BJ (cell line): ENCODE measurements around the gene CRKL. TPM values are rescaled to one million over a fixed set of nuclear protein-coding genes. Genes with fewer than 3 reads are reported as not detected.

ENCODE experiments used
- CTCF ChIA-PET: fragments of 350-600 bp; formaldehyde crosslinking; extraction: SDS; loops from one replicate; lab custom pipeline; 2021; ENCODE audit warnings: antibody characterized with exemption, inconsistent platforms; lab: Yijun Ruan, JAX
- POLR2A ChIA-PET: fragments of 300-600 bp; sonication (Branson Sonifier 250); formaldehyde crosslinking; extraction: SDS; loops from one replicate; lab custom pipeline; 2021; ENCODE audit warnings: antibody characterized with exemption; lab: Charles Lee
- DNase-seq: peaks from one replicate; pipeline ENCODE4 v3.0.0-alpha.2; 2011; ENCODE audit warnings: low read depth
- H3K27me3 ChIP-seq: 2 replicates; pipeline ENCODE4 v1.6.0; 2011; ENCODE audit warnings: low read length; ENCODE audit not compliant: control insufficient read depth, insufficient read depth
- H3K36me3 ChIP-seq: 2 replicates; pipeline ENCODE4 v1.5.1; 2011; ENCODE audit warnings: low read length; ENCODE audit not compliant: control insufficient read depth, insufficient read depth
- H3K4me3 ChIP-seq: 2 replicates; pipeline ENCODE4 v1.5.1; 2011; ENCODE audit warnings: low read depth, mild to moderate bottlenecking, control low read depth, low read length
- polyA plus RNA-seq: library from polyadenylated mRNA; depleted of rRNA; stranded (reverse); fragments of >200 nt; gene quantifications from 2 replicates; pipeline ENCODE4 v1.2.3, GENCODE V29; 2011
- TF ChIP-seq, protein P1 (sequence below): IDR thresholded peaks from 2 replicates; pipeline ENCODE4 v1.5.1; 2011; ENCODE audit warnings: low read depth, mild to moderate bottlenecking, control low read depth, inconsistent platforms, low read length, moderate library complexity; ENCODE audit not compliant: insufficient read depth

CRKL gene
- polyA plus RNA-seq, 1 experiment: 14.7 TPM

DNA sequence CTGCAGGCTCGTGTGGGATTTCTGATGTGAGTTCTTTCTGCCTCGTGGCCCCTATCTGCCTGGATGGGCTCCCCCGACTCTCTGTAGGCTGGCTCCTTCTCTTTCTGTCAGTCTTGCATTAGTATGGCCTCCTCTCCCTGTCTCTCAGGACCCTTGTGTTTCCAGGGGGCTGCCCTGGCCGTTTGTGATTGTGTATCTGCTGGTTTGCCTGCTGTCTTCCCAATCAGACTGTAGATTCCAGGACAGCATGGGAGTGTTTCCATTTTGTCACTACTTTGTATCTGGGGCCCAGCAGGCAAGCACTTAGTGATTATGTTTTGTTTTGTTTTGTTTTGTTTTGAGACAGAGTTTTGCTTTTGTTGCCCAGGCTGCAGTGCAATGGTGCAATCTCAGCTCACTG is 32.8 kb upstream of the CRKL start:
- H3K27me3 ChIP-seq: no peaks in the 10 kb centered on the region
- POLR2A ChIA-PET: no interaction called here
- CTCF ChIA-PET: interaction anchor here (1.1 to 2.6 kb wide), 7 partner anchors 10 to 126 kb away, joined by 3 to 36 read pairs (median 18); partner anchors contain the start of gene CRKL
- no peak overlapping the region for H3K4me3 ChIP-seq
- H3K36me3 ChIP-seq: peaks cover 12% of the 10 kb centered on the region
- TF ChIP-seq, protein P1, sequence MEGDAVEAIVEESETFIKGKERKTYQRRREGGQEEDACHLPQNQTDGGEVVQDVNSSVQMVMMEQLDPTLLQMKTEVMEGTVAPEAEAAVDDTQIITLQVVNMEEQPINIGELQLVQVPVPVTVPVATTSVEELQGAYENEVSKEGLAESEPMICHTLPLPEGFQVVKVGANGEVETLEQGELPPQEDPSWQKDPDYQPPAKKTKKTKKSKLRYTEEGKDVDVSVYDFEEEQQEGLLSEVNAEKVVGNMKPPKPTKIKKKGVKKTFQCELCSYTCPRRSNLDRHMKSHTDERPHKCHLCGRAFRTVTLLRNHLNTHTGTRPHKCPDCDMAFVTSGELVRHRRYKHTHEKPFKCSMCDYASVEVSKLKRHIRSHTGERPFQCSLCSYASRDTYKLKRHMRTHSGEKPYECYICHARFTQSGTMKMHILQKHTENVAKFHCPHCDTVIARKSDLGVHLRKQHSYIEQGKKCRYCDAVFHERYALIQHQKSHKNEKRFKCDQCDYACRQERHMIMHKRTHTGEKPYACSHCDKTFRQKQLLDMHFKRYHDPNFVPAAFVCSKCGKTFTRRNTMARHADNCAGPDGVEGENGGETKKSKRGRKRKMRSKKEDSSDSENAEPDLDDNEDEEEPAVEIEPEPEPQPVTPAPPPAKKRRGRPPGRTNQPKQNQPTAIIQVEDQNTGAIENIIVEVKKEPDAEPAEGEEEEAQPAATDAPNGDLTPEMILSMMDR: no peak
- no peak for DNase-seq

DNA sequence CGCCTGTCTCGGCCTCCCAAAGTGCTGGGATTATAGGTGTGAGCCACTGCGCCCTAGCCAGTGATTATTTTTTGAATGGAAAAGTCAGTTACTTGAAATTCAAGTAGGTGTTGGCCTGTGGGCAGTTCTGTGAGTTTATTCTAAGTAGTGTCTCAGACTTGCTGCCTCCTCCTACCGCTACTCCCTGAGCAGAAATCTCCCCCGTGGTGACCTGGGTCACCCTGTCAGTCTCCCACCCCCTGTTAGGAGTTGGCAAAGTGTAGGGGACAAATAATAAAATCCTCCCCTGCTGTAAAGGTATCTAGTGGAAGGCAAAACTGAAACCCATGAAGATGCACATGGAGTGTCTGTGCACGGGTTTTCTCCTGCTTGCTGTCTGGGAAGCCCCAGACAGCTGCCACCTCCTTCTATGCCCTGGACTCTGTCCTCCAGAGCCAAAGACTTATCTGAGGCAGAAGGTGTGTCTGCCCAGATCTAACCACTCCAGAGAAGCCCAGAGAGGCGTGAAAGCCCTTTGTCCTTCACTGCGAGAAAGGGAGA is 32.1 kb upstream of the CRKL start:
- POLR2A ChIA-PET: interaction anchor here (0.5 kb wide), 1 partner anchor 72 kb away, joined by 9 read pairs; no protein-coding TSS in a partner anchor
- TF ChIP-seq, protein P1: no peak
- Histone ChIP-seq H3K36me3 (peaks cover 12% of the 10 kb centered on the region), H3K27me3 (no peaks in the 10 kb centered on the region), H3K4me3 (no peak overlapping the region)
- no peak for DNase-seq
- CTCF ChIA-PET: interaction anchor here (0.6 to 2.6 kb wide), 37 partner anchors 10 to 143 kb away, joined by 3 to 36 read pairs (median 4); partner anchors contain the start of genes CRKL and THAP7

DNA sequence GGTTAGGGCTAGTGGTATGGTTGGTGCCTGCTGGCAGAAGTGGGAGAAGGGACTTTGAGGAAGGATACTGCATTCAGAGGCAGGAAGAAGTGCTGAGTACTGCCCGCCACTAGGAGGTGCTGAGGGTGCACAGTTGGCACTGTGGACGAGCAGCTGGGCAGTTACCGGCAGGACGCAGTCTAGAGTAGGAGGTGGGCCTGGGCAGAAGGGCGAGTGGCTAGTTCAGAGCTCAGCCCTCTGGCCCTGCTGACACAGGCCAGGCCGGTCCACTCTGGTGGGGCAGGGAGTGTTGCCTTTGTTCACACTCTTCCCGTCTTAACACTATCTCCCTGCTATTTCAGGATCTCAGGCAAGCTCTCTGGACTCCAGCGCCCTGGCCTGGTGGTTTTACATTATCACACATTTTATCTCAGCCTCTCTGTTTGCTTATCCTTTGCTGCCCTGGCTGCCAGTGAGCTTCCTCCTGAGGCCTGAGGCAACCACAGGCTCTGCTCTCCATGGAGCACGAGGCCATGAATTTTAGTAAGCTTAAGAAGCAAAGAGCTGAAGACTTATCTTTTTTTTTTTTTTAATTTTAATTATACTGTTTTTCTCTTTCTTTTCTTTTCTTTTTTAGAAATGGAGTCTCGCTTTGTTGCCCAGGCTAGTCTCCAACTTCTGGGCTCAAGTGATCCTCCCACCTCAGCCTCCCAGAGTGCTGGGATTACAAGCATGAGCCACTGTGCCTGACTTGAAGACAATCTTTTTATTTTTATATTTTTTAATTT is 31.5 kb upstream of the CRKL start:
- Histone ChIP-seq H3K27me3 (no peaks in the 10 kb centered on the region), H3K4me3 (no peak overlapping the region), H3K36me3 (peaks cover 12% of the 10 kb centered on the region)
- DNase-seq: peak; percentile 12
- TF ChIP-seq, protein P1: peak; percentile 98
- CTCF ChIA-PET: interaction anchor here (0.6 to 2.6 kb wide), 46 partner anchors 9 to 322 kb away, joined by 3 to 36 read pairs (median 4); partner anchors contain the start of genes CRKL and THAP7
- POLR2A ChIA-PET: interaction anchor here (0.5 to 0.6 kb wide), 2 partner anchors 16 to 71 kb away, joined by 7 to 9 read pairs; no protein-coding TSS in a partner anchor

DNA sequence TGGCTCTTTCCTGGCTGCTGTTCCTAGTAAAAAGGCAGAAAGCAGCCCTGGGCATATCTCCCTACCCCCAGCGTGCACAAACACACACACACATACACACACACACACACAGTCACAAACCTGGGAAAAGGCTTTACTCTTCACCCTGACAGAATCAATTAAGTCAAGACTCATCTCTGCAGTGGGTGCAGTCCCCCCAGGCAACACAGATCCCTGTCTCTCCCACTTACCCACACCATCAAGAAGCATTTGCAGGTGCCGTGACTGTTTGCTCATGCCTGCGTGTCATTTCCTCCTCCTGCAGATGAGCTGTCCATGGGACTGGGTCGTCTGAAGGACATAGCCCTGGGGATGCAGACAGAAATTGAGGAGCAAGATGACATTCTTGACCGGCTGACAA is 29.8 kb upstream of the CRKL start:
- TF ChIP-seq, protein P1: no peak
- CTCF ChIA-PET: no interaction called here
- Histone ChIP-seq H3K36me3 (peaks cover 9% of the 10 kb centered on the region), H3K27me3 (no peaks in the 10 kb centered on the region), H3K4me3 (no peak overlapping the region)
- POLR2A ChIA-PET: no interaction called here
- no peak for DNase-seq

DNA sequence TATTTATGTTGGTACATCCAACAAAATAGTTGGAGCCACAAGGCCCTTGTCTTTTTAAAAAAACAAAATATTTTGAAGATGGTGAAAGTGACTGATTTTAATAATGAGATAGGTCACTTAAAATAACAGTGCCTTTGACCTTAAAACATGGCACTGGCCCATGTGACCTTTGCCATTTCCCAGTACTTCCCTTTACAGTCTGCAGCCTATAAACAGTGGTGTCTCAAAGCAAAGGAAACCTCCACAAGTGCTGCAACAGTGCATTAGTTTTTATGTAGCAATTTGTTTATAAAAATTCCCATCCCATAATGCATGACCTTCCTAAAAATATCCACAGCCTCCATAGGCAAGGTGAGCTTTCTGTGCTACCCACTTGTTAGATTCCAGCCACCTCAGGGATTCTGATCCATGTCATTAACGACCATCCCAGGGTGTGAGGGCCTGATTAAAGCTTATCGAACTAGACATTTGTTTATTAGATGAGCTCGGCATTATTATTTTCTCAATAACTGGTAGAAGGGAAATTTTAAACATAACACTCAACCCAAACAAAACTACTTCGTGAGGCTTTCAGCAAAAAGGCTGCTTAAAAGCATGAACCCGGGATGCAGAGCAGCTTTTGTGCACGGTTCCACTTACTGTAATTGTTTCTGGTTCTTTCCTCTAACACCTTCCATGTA is 28.0 kb upstream of the CRKL start:
- DNase-seq: no peak
- peaks cover 9% of the 10 kb centered on the region for H3K36me3 ChIP-seq
- H3K27me3 ChIP-seq: no peaks in the 10 kb centered on the region
- H3K4me3 ChIP-seq: no peak overlapping the region
- ChIA-PET POLR2A (interaction anchor here (0.5 kb wide), 1 partner anchor 18 kb away, joined by 8 read pairs; no protein-coding TSS in a partner anchor), CTCF (interaction anchor here (0.6 to 1.3 kb wide), 2 partner anchors 20 to 24 kb away, joined by 3 read pairs; no protein-coding TSS in a partner anchor)
- TF ChIP-seq, protein P1: no peak
